ENCODE results near the gene SPAG7. TPM values are rescaled to one million over a fixed set of nuclear protein-coding genes. Genes with fewer than 3 reads are reported as not detected.

SPAG7 gene
- total and polyA plus RNA-seq, 12 donors: 95.5 to 189 (median 136) TPM

DNA sequence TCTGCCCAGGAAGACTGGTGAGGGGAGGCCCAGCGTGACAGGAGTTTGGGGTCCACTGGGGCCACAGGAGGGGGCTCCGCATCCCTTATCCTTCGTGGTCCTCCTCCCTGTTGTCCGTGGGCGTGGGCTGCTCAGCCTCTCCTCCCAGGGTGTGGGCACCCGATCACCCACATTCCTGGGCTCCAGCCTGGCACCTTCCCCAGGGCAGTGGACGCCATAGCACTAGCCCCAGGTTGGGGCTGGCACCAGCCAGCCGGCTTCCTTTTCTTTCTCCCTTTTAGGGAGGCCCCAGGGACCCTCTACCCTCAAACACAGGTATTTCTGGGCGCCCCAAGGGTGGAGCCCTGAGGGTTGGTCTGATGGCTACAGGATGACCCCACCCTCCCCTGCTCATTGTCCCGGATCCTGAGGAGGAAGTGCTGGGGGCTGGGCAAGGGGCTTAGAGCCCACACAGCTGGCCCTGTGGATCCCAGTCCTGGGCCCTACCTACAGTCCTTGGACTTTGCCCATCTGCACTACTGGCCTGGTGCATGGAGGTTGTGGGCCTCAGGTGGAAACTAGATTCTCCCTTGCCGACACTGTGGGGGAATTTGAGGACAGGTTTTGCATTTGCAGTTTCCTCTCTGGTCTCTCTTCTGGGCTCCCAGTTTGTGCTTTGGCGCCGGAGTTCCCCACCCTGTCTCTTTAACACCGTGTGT lies 31.3 kb upstream of the SPAG7 start:
- Histone ChIP-seq H3K9me3 (no peaks in the 10 kb centered on the region), H3K4me3 (peak overlapping the region; percentile 67 to 100 (median 95)), H3K27ac (peak overlapping the region; percentile 87 to 97 (median 94)), H3K36me3 (peaks cover 0 to 32% (median 29%) of the 10 kb centered on the region in 9 donors), H3K27me3 (no peaks in the 10 kb centered on the region), H3K4me1 (peaks cover 18 to 44% (median 30%) of the 10 kb centered on the region in 9 donors)
- TF ChIP-seq, protein P1, sequence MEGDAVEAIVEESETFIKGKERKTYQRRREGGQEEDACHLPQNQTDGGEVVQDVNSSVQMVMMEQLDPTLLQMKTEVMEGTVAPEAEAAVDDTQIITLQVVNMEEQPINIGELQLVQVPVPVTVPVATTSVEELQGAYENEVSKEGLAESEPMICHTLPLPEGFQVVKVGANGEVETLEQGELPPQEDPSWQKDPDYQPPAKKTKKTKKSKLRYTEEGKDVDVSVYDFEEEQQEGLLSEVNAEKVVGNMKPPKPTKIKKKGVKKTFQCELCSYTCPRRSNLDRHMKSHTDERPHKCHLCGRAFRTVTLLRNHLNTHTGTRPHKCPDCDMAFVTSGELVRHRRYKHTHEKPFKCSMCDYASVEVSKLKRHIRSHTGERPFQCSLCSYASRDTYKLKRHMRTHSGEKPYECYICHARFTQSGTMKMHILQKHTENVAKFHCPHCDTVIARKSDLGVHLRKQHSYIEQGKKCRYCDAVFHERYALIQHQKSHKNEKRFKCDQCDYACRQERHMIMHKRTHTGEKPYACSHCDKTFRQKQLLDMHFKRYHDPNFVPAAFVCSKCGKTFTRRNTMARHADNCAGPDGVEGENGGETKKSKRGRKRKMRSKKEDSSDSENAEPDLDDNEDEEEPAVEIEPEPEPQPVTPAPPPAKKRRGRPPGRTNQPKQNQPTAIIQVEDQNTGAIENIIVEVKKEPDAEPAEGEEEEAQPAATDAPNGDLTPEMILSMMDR (IDR thresholded peaks at IDR 0.05): no peak
- intact Hi-C loops (cut with DNase I): loop anchor here in 1 of 10 donors (5.0 kb wide), 1 partner anchor 52 kb away; the partner anchor contains the start of gene PFN1
- 12 to 16% methylated on average over 14 of the region's 14 CpGs for WGBS, 2 donors
- peak in 4 of 8 donors; percentile 8 to 15 (median 10) for ATAC-seq
- no peak for DNase-seq

DNA sequence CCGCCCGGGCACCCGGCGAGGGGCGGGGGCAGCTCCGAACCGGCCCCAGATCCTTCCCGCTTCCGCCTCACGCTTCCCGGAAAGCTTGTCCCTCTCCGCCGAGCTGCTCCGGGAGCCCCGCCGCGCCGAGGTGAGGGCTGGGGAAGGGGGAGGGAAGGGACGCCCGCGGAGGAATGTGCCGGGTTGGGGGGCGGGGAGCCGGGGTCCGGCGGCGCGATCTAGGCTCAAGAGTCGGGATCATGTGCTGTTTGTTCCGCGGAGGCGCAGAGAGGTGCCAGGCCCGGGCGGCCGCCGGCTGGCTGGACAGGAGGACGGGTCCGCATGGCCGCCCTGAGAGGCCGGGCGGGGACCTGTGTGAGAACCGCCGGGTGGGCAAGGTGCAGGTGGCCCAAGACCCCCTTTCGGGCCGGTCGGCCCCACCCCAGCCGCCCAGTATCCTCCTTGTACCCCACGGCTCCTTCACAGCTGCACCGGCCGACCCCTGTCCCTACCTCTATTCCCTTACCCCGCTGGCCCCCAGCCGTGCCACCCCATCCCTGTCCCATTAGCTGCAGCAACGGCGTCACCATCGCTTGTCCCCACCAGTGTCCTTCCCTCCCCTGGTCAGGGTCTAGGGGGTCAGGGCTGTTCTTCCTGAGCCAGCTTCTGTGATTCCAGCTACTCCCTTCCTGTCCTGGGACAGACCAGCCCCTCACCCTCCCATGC lies 30.6 kb upstream of the SPAG7 start:
- intact Hi-C loops (cut with DNase I): loop anchor here in 1 of 10 donors (5.0 kb wide), 1 partner anchor 51 kb away; the partner anchor contains the start of gene PFN1

DNA sequence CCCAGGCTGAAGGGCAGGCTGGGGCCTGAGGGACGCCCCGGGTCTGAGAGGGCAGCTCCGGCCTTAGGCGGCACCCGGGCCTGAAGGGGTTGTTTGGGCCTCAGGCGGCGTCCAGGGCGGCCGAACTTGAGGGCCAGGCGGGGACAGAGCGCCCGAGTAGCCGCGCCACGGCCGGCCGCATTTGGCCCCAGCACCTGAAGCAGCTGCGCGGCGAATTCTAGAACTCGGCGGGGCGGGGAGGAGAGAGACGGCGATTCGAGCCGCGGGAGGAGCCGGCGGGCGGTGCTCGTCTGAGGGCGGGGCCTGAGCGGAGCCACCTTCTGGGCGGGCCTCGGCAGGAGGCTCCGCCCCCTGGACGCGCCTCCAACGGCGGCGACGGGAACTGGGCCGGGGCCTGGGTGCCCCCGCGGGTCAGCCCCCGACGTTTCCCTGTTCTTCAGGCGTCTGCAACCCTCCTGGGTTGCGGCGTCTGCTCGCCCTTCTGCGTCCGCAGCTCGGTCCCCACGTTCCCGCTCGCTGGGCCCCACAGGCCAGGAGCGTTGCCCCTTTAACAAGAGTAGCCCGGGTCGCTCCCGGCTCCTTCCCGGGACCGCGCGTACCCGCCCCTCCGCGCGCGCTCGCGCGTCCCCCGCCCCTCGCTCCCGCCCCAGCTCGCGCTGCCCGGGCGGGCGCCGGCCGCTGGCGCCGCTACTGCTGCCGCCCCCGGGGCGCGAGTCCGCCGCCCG lies 29.8 kb upstream of the SPAG7 start, which contains the start of the genes INCA1 and KIF1C:
TSS of gene INCA1 (minus strand) at position 221 of the 725 bp plus-strand sequence. CDS start 3,085 bp downstream, outside the sequence.
TSS of gene KIF1C (plus strand) at position 649 of the 725 bp plus-strand sequence. CDS start 2,297 bp downstream, outside the sequence.
- WGBS, 2 donors: 1% methylated on average over 80 to 93 of the region's 93 CpGs
- peak within 1 kb of the TSS; percentile 87 to 97 (median 94) for H3K27ac ChIP-seq
- no peaks in the 10 kb centered on the region for H3K27me3 ChIP-seq
- TF ChIP-seq, protein P1 (IDR thresholded peaks at IDR 0.05): peak in 6 of 9 donors; percentile 9 to 26 (median 22)
- ATAC-seq: peak; percentile 88 to 96 (median 92)
- peaks cover 18 to 44% (median 30%) of the 10 kb centered on the region in 9 donors for H3K4me1 ChIP-seq
- intact Hi-C loops (cut with DNase I): loop anchor here in 2 of 10 donors (1.0 to 5.0 kb wide), 2 partner anchors 30 to 50 kb away; partner anchors contain the start of genes PFN1 (in 1 of the 2) and SPAG7 (in 1 of the 2)
- H3K9me3 ChIP-seq: no peaks in the 10 kb centered on the region
- peak within 1 kb of the TSS; percentile 67 to 100 (median 95) for H3K4me3 ChIP-seq
- DNase-seq: peak; percentile 94 to 95
- H3K36me3 ChIP-seq: peaks cover 0 to 18% (median 15%) of the 10 kb centered on the region in 9 donors

More for the DNA sequence above, 30.6 kb upstream of the SPAG7 start:
- ATAC-seq (peak in 7 of 8 donors; percentile 0 to 7 (median 1)), DNase-seq (peak; percentile 33 to 57)
- peaks cover 18 to 44% (median 30%) of the 10 kb centered on the region in 9 donors for H3K4me1 ChIP-seq
- H3K27me3 ChIP-seq: no peaks in the 10 kb centered on the region
- WGBS, 2 donors: 0% methylated on average over 45 to 55 of the region's 55 CpGs
- peaks cover 0 to 25% (median 22%) of the 10 kb centered on the region in 9 donors for H3K36me3 ChIP-seq
- H3K27ac ChIP-seq: peak overlapping the region; percentile 87 to 97 (median 94)
- peak overlapping the region; percentile 67 to 100 (median 95) for H3K4me3 ChIP-seq
- TF ChIP-seq, protein P1 (IDR thresholded peaks at IDR 0.05): no peak
- no peaks in the 10 kb centered on the region for H3K9me3 ChIP-seq
